Tibial nerve (tissue), 4 donors: ENCODE measurements around the gene URM1.

Experiments used
- EP300 ChIP-seq, 2 donors: sonication (generic); formaldehyde crosslinking; IDR thresholded peaks; one replicate each; pipeline ENCODE4 v1.6.1; 2017; ENCODE audit warnings: antibody characterized with exemption in 2 of 2, mild to moderate bottlenecking in 1 of 2
- POLR2A ChIP-seq, 2 donors: fragments of 450-650 bp; IDR thresholded peaks; one replicate each; pipeline ENCODE4 v1.6.1; 2017; ENCODE audit warnings: antibody characterized with exemption in 2 of 2, mild to moderate bottlenecking in 2 of 2, moderate library complexity in 2 of 2
- TF ChIP-seq, protein P1 (sequence below), 5 experiments: fragments of 200-600 bp in 3 of 5; fragments of 450-650 bp in 2 of 5; sonication (generic) in 3 of 5; IDR thresholded peaks; one replicate each; pipeline ENCODE4 v1.5.1; 2016 to 2019; ENCODE audit warnings: antibody characterized with exemption in 5 of 5, mild to moderate bottlenecking in 3 of 5, moderate library complexity in 2 of 5

- TF ChIP-seq EP300 (IDR thresholded peaks at IDR 0.05) (no peak), POLR2A (IDR thresholded peaks at IDR 0.05) (no peak)
- TF ChIP-seq, protein P1, sequence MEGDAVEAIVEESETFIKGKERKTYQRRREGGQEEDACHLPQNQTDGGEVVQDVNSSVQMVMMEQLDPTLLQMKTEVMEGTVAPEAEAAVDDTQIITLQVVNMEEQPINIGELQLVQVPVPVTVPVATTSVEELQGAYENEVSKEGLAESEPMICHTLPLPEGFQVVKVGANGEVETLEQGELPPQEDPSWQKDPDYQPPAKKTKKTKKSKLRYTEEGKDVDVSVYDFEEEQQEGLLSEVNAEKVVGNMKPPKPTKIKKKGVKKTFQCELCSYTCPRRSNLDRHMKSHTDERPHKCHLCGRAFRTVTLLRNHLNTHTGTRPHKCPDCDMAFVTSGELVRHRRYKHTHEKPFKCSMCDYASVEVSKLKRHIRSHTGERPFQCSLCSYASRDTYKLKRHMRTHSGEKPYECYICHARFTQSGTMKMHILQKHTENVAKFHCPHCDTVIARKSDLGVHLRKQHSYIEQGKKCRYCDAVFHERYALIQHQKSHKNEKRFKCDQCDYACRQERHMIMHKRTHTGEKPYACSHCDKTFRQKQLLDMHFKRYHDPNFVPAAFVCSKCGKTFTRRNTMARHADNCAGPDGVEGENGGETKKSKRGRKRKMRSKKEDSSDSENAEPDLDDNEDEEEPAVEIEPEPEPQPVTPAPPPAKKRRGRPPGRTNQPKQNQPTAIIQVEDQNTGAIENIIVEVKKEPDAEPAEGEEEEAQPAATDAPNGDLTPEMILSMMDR (IDR thresholded peaks at IDR 0.05) = no peak
These were observed 28.0 kb upstream of the URM1 start for GRCh38 chr9:128342971-128343680.
